ENCODE results near the gene RAD51C. TPM values are rescaled to one million over a fixed set of nuclear protein-coding genes. Genes with fewer than 3 reads are reported as not detected.

Gene RAD51C
- total RNA-seq, 4 donors from 2014 or later = 7.1 to 18.3 (median 15.7) TPM

DNA sequence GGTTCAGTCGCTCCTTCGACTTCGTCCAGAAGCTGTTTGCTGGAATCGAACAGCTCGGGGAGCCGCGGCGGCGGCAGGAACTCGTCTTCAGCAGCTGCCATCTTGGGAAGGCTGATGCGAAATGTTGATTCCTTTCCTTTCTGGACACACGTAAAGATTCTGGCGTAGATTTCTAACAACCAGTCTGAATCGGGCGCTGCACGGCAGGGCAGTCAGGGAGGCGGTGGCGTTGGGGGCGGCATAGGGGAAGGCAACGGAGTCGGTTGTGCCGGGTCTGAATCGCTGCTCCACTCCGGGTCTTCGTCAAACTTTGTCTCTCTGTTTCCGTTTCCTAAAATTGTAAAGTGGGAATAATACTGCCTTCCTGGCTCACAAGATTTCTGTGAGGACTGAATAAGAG lies 30.9 kb upstream of the RAD51C start:
- DNase-seq (ENCODE audit: low spot score) (no peak), ATAC-seq (ENCODE audit: low FRiP score) (no peak)
- TF ChIP-seq, protein P1, sequence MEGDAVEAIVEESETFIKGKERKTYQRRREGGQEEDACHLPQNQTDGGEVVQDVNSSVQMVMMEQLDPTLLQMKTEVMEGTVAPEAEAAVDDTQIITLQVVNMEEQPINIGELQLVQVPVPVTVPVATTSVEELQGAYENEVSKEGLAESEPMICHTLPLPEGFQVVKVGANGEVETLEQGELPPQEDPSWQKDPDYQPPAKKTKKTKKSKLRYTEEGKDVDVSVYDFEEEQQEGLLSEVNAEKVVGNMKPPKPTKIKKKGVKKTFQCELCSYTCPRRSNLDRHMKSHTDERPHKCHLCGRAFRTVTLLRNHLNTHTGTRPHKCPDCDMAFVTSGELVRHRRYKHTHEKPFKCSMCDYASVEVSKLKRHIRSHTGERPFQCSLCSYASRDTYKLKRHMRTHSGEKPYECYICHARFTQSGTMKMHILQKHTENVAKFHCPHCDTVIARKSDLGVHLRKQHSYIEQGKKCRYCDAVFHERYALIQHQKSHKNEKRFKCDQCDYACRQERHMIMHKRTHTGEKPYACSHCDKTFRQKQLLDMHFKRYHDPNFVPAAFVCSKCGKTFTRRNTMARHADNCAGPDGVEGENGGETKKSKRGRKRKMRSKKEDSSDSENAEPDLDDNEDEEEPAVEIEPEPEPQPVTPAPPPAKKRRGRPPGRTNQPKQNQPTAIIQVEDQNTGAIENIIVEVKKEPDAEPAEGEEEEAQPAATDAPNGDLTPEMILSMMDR (IDR thresholded peaks at IDR 0.05) = no peak

DNA sequence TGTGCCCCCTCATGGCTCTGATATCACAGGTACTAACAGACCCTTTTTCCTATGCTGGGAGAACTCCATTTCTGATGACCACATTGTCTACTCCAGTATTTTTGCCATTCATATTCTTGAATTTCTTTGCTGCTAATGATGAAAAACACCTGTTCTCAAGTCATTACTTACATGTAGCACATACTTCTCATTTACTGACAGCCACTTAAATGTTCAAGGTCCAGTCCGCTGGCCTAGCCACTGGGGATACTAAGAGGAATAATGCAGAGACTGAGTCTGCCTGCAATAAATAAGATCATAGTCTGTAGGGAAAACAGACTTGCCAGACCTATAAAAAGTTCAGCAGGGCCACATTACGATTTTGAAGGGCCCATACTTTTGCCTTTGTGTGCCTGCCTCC lies 28.1 kb upstream of the RAD51C start:
- ATAC-seq (ENCODE audit: low FRiP score) (no peak), DNase-seq (ENCODE audit: low spot score) (no peak)
- TF ChIP-seq, protein P1 (IDR thresholded peaks at IDR 0.05) = no peak

DNA sequence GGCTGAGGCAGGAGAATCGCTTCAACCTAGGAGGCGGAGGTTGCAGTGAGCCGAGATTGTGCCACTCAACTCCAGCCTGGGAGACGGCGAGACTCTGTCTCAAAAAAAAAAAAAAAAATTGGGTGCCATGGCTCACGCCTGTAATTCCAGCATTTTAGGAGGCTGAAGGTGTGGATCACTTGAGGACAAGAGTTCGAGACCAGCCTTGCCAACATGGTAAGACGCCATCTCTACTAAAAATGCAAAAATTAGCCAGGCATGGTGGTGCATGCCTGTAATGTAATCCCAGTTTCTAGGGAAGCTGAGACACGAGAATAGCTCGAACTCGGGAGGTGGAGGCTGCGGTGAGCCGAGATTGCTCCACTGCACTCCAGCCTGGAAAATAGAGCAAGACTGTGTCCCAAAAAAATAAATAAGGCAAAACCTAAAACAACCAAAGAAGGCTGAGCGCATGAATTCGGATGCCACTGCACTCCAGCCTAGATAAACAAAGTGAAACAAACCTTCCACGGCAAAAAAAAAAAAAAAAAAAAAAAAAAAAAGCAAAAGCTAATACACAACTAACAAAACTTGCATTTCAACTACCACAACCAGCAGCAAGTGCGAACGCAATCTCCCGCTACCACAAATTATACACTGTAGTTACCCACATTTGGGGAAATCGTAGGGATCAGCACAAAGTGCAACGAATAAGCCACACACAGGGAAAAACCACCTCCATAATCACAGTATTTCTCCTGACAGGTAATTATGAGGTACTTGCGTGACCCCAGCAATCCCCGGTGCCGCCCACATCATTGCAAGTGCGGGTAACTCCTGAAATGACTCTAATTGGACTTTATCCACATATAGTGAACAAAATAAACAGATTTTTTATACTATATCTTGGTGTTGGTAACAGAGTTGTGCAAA lies 26.2 kb upstream of the RAD51C start:
- TF ChIP-seq, protein P1 (IDR thresholded peaks at IDR 0.05) = no peak
- DNase-seq (ENCODE audit: low spot score) = no peak
- ATAC-seq (ENCODE audit: low FRiP score) = no peak

DNA sequence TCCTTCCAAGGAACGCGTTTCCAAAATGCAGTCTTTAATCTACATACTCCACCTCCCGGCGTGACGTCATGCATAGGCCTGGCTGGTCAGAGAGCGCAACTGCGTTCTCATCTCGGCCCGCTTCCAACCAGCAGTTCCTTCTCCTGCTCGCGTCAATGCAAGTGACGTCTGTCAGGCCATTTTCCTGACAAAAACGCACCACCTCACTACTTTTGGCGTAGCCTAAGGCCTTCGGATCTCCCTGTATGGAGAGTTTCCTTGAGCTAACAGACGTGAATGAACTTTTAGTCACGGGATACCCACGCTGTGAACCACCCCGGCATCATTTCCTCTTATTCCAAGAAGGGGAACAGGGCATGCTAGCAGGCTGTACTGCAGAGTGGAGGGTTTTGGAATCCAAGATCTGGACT lies 25.5 kb upstream of the RAD51C start:
- DNase-seq (ENCODE audit: low spot score) = peak; percentile 33
- TF ChIP-seq, protein P1 (IDR thresholded peaks at IDR 0.05) = no peak
- peak; percentile 50 for ATAC-seq (ENCODE audit: low FRiP score)

DNA sequence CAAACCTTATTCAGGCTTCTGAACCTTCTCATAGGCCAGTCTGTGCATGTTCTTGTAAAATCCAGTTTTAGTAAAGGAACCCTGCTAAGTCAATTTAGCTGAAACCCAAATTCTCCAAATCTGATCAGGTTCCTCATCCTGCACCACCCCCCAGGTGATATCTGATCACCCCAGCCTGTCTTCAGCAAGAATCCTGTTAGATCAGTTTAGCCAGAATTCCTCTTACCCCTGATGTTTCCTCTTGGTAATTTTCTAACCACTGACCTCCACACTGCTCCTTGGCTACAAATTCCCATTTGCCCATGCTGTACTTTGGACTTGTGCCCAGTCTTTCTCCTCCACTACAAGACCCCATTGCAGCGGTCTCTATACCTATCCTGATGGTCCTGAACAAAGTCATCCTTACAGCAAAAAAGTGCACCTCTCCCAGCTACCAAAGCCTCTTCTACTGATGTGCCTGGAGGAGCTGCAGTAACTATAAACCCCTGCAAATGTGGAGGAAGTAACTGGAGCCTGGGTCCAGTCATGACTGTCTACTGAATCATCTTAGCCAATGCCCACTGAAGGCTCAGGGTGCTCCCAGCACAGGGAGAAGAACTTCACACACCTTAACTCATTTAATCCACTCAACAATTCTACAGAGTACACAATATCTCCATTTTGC lies 24.3 kb upstream of the RAD51C start:
- ATAC-seq (ENCODE audit: low FRiP score) (no peak), DNase-seq (ENCODE audit: low spot score) (no peak)
- TF ChIP-seq, protein P1 (IDR thresholded peaks at IDR 0.05) = no peak

DNA sequence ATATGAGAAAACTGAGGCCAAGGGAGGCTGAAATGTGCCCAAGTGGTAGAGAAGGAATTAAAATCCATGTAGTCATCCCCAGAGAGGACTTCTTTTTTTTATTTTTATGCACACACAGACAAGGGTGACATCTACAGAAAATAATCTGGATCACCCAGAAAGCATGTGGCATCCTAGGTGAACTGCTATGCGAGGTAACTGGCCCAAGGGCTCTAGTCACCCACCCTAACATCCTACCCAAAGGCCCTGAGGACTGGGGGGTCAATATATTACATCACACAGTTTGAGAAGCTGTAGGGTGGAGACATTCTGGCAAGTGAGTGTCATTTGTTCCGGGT lies 23.8 kb upstream of the RAD51C start:
- no peak for DNase-seq (ENCODE audit: low spot score)
- TF ChIP-seq, protein P1 (IDR thresholded peaks at IDR 0.05) = no peak

More for the DNA sequence above, 23.8 kb upstream of the RAD51C start:
- no peak for ATAC-seq (ENCODE audit: low FRiP score)

All from omental fat pad (tissue), 4 donors.